ENCODE measurements around the gene SLC12A5. TPM values are rescaled to one million over a fixed set of nuclear protein-coding genes. Genes with fewer than 3 reads are reported as not detected.

The SLC12A5 gene
- total RNA-seq, 1 donor from 2014 or later, result 8.8 TPM

GRCh38 chr20:46022411-46023147, 6.4 kb upstream of the SLC12A5 start:
- Mint-ChIP-seq H3K4me1 (ENCODE audit: unreplicated experiment) (peaks cover 9% of the 10 kb centered on the region), H3K9me3 (ENCODE audit: unreplicated experiment) (no peaks in the 10 kb centered on the region), H3K27ac (ENCODE audit: unreplicated experiment) (no peak overlapping the region), H3K27me3 (ENCODE audit: unreplicated experiment) (peaks cover 16% of the 10 kb centered on the region), H3K4me3 (ENCODE audit: unreplicated experiment) (peak overlapping the region; percentile 90), H3K36me3 (ENCODE audit: low read depth, unreplicated experiment) (no peaks in the 10 kb centered on the region)
- TF ChIP-seq, protein P1, sequence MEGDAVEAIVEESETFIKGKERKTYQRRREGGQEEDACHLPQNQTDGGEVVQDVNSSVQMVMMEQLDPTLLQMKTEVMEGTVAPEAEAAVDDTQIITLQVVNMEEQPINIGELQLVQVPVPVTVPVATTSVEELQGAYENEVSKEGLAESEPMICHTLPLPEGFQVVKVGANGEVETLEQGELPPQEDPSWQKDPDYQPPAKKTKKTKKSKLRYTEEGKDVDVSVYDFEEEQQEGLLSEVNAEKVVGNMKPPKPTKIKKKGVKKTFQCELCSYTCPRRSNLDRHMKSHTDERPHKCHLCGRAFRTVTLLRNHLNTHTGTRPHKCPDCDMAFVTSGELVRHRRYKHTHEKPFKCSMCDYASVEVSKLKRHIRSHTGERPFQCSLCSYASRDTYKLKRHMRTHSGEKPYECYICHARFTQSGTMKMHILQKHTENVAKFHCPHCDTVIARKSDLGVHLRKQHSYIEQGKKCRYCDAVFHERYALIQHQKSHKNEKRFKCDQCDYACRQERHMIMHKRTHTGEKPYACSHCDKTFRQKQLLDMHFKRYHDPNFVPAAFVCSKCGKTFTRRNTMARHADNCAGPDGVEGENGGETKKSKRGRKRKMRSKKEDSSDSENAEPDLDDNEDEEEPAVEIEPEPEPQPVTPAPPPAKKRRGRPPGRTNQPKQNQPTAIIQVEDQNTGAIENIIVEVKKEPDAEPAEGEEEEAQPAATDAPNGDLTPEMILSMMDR (IDR thresholded peaks at IDR 0.05; ENCODE audit: unreplicated experiment), result peak; percentile 46
- DNase-seq (ENCODE audit: low spot score), result peak; percentile 74

DNA sequence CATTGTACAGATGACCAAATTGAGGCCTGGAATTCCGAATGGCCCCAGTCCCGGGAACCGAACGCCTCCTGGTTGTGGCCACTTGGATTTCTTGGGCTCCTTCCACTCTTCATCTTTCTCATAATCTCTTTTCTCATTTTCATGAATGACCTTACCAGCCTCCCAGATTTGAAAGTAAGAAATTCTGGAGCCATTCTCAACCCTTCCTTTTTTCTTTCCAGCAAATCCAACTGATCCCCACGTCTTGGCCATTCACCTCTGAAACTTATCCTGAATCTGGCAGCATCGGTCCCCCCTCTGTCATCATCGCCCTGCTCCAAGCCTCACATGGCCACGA, 5.9 kb upstream of the SLC12A5 start:
- peaks cover 9% of the 10 kb centered on the region for H3K4me1 Mint-ChIP-seq (ENCODE audit: unreplicated experiment)
- H3K9me3 Mint-ChIP-seq (ENCODE audit: unreplicated experiment), result no peaks in the 10 kb centered on the region
- H3K27me3 Mint-ChIP-seq (ENCODE audit: unreplicated experiment), result peaks cover 17% of the 10 kb centered on the region
- TF ChIP-seq, protein P1 (IDR thresholded peaks at IDR 0.05; ENCODE audit: unreplicated experiment), result no peak
- no peaks in the 10 kb centered on the region for H3K36me3 Mint-ChIP-seq (ENCODE audit: low read depth, unreplicated experiment)
- no peak overlapping the region for H3K27ac Mint-ChIP-seq (ENCODE audit: unreplicated experiment)
- H3K4me3 Mint-ChIP-seq (ENCODE audit: unreplicated experiment), result peak overlapping the region; percentile 8
- no peak for DNase-seq (ENCODE audit: low spot score)

DNA sequence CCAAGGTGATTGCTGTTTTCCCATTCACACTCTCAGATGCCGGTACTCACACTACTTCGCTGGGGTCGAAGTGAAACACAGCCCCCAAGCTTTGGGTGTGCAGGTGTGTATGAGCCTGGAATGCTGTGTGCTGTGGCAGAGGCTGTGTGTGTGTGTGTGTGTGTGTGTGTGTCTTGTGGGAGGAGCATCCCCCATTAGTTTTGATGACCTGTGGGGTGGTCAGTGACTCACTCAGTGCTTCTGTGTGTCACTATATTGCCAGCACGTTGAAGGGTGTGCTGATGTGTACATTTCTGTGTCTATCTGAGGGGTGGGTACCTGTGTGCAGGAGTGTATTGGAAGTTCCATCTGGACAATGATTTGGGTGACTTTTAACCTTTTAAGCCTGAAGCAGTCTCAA, 5.0 kb upstream of the SLC12A5 start:
- TF ChIP-seq, protein P1 (IDR thresholded peaks at IDR 0.05; ENCODE audit: unreplicated experiment), result no peak
- peaks cover 9% of the 10 kb centered on the region for H3K4me1 Mint-ChIP-seq (ENCODE audit: unreplicated experiment)
- H3K9me3 Mint-ChIP-seq (ENCODE audit: unreplicated experiment), result no peaks in the 10 kb centered on the region
- no peak for DNase-seq (ENCODE audit: low spot score)
- no peak overlapping the region for H3K27ac Mint-ChIP-seq (ENCODE audit: unreplicated experiment)
- peak overlapping the region; percentile 52 for H3K4me3 Mint-ChIP-seq (ENCODE audit: unreplicated experiment)
- no peaks in the 10 kb centered on the region for H3K36me3 Mint-ChIP-seq (ENCODE audit: low read depth, unreplicated experiment)
- peaks cover 19% of the 10 kb centered on the region for H3K27me3 Mint-ChIP-seq (ENCODE audit: unreplicated experiment)

- Mint-ChIP-seq H3K27ac (ENCODE audit: unreplicated experiment) (no peak overlapping the region), H3K36me3 (ENCODE audit: low read depth, unreplicated experiment) (no peaks in the 10 kb centered on the region), H3K27me3 (ENCODE audit: unreplicated experiment) (peaks cover 26% of the 10 kb centered on the region), H3K4me1 (ENCODE audit: unreplicated experiment) (peaks cover 9% of the 10 kb centered on the region), H3K9me3 (ENCODE audit: unreplicated experiment) (no peaks in the 10 kb centered on the region), H3K4me3 (ENCODE audit: unreplicated experiment) (no peak overlapping the region)
- TF ChIP-seq, protein P1 (IDR thresholded peaks at IDR 0.05; ENCODE audit: unreplicated experiment), result no peak
- DNase-seq (ENCODE audit: low spot score), result no peak
These were observed 3.6 kb upstream of the SLC12A5 start for GRCh38 chr20:46025376-46025783.

DNA sequence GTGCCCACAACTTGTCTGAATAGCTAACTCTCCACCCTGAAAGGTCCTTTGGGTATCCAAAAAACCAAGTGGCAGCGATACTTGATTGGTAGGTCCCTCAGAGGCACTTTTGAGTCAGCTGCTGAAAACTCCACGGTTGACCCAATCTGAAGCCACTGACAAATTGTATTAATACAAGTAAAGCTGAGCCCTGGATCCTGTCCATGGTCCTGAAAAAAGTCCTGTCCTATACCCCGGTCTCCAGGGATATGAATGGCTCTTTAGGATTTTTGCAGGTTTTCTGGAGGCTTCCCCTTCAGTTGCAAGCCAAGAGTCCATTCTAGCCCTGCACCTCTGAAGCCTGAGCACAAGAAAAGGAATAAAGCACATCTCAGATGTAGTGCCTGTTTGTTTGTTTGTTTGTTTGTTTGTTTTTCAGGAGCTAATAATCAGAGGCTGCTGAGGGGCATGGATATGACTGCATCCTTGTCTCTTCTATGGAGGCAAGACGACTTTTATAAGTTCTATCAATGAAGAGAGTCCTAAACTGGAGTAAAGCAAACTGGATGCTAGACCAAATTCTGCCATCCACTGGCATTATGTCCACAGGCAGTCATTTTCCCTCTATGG, 1.7 kb upstream of the SLC12A5 start:
- Mint-ChIP-seq H3K27ac (ENCODE audit: unreplicated experiment) (no peak overlapping the region), H3K36me3 (ENCODE audit: low read depth, unreplicated experiment) (no peaks in the 10 kb centered on the region), H3K4me1 (ENCODE audit: unreplicated experiment) (no peaks in the 10 kb centered on the region), H3K9me3 (ENCODE audit: unreplicated experiment) (no peaks in the 10 kb centered on the region), H3K27me3 (ENCODE audit: unreplicated experiment) (peaks cover 31% of the 10 kb centered on the region), H3K4me3 (ENCODE audit: unreplicated experiment) (no peak overlapping the region)
- TF ChIP-seq, protein P1 (IDR thresholded peaks at IDR 0.05; ENCODE audit: unreplicated experiment), result no peak
- peak; percentile 62 for DNase-seq (ENCODE audit: low spot score)

Data from endothelial cell (in vitro differentiated cells).